SK-N-SH treated with all-trans-retinoic acid at 6 μM for 48 hours (cell line): ENCODE data around the gene AKT3.

Experiments
- BACH2 ChIP-seq: fragments of 250-450 bp; sonication (Bioruptor Pico); IDR thresholded peaks from 2 replicates; pipeline ENCODE4 v1.9.0; 2021; ENCODE audit warnings: mild to moderate bottlenecking, borderline replicate concordance
- CSDC2 ChIP-seq: fragments of 250-450 bp; sonication (Bioruptor Pico); IDR thresholded peaks from 2 replicates; pipeline ENCODE4 v1.5.0; 2020; ENCODE audit warnings: mild to moderate bottlenecking, moderate library complexity
- SNAI2 ChIP-seq: fragments of 250-450 bp; sonication (Bioruptor Pico); IDR thresholded peaks from 2 replicates; pipeline ENCODE4 v1.5.0; 2020; ENCODE audit warnings: mild to moderate bottlenecking, moderate library complexity
- ZC3H10 ChIP-seq: fragments of 250-450 bp; sonication (Bioruptor Pico); IDR thresholded peaks from 2 replicates; pipeline ENCODE4 v1.5.1; 2021; ENCODE audit warnings: mild to moderate bottlenecking, moderate library complexity
- ZFP30 ChIP-seq: fragments of 450-650 bp; formaldehyde crosslinking; IDR thresholded peaks from 2 replicates; pipeline ENCODE4 v1.5.0; 2022; ENCODE audit warnings: mild to moderate bottlenecking, moderate library complexity
- TF ChIP-seq, protein P1 (sequence below): fragments of 250-450 bp; sonication (Bioruptor Pico); IDR thresholded peaks from 2 replicates; pipeline ENCODE4 v1.8.0; 2020; ENCODE audit warnings: mild to moderate bottlenecking, moderate library complexity, borderline replicate concordance
- TF ChIP-seq, protein P2 (sequence below): fragments of 250-450 bp; sonication (Bioruptor Pico); IDR thresholded peaks from 2 replicates; pipeline ENCODE4 v1.5.0; 2020; ENCODE audit warnings: mild to moderate bottlenecking, moderate library complexity

DNA sequence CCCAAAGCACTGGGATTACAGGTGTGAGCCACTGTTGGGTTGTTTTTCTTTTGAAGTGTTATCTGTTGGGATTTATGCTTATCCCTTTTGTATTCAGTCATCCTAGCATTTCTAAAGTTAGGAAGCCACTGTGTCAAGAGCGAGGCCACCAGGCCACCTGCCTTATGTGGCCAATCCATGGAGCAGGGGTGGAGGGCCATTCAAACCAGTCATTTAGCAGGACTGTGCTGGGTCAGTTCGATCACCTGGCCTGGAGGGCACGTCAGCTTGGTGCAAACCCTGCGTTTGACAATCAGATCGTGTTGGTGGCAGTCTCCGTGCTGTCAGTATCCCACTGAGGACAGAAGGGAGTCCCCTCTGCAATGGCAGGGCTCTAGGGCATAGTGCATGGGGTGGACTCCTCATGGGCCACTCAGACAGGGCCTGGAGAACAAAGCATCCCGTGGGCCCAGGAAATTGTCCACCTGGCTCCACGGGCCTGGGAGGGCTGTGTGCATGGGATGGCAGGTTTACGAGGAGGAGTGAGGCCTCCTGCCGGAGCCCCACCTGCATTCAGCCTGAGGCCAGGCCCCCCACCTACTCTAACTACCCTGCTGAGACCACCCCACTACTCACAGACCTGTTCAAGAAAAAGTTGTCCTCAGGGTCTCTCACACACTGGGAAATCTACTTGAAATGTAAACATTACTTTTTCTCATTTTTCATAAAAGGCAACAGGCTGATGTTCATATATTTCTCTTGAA, 351.9 kb downstream of the AKT3 start:
- TF ChIP-seq ZC3H10 (CRISPR knock-in tag) (no peak), CSDC2 (CRISPR knock-in tag) (no peak), ZFP30 (CRISPR knock-in tag) (no peak), SNAI2 (CRISPR knock-in tag) (no peak), BACH2 (CRISPR knock-in tag) (no peak)
- TF ChIP-seq, protein P1, sequence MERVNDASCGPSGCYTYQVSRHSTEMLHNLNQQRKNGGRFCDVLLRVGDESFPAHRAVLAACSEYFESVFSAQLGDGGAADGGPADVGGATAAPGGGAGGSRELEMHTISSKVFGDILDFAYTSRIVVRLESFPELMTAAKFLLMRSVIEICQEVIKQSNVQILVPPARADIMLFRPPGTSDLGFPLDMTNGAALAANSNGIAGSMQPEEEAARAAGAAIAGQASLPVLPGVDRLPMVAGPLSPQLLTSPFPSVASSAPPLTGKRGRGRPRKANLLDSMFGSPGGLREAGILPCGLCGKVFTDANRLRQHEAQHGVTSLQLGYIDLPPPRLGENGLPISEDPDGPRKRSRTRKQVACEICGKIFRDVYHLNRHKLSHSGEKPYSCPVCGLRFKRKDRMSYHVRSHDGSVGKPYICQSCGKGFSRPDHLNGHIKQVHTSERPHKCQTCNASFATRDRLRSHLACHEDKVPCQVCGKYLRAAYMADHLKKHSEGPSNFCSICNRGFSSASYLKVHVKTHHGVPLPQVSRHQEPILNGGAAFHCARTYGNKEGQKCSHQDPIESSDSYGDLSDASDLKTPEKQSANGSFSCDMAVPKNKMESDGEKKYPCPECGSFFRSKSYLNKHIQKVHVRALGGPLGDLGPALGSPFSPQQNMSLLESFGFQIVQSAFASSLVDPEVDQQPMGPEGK = no peak
- TF ChIP-seq, protein P2, sequence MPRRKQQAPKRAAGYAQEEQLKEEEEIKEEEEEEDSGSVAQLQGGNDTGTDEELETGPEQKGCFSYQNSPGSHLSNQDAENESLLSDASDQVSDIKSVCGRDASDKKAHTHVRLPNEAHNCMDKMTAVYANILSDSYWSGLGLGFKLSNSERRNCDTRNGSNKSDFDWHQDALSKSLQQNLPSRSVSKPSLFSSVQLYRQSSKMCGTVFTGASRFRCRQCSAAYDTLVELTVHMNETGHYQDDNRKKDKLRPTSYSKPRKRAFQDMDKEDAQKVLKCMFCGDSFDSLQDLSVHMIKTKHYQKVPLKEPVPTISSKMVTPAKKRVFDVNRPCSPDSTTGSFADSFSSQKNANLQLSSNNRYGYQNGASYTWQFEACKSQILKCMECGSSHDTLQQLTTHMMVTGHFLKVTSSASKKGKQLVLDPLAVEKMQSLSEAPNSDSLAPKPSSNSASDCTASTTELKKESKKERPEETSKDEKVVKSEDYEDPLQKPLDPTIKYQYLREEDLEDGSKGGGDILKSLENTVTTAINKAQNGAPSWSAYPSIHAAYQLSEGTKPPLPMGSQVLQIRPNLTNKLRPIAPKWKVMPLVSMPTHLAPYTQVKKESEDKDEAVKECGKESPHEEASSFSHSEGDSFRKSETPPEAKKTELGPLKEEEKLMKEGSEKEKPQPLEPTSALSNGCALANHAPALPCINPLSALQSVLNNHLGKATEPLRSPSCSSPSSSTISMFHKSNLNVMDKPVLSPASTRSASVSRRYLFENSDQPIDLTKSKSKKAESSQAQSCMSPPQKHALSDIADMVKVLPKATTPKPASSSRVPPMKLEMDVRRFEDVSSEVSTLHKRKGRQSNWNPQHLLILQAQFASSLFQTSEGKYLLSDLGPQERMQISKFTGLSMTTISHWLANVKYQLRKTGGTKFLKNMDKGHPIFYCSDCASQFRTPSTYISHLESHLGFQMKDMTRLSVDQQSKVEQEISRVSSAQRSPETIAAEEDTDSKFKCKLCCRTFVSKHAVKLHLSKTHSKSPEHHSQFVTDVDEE (CRISPR knock-in tag) = no peak
